GM21360 (cell line): Measurements from ENCODE around the gene GJD3.

Experiments used
- ATAC-seq: cut with Tn5 transposase; IDR thresholded peaks from one replicate; pipeline ENCODE4 v1.9.1; 2021; ENCODE audit warnings: mild to moderate bottlenecking, moderate library complexity; ENCODE audit not compliant: unreplicated experiment

Gene GJD3

GRCh38 chr17:40313668-40314583, 50.6 kb downstream of the GJD3 start:
- no peak for ATAC-seq
